GM10248 (cell line): ENCODE measurements around the gene BCL7C.

ENCODE experiments used
- CTCF ChIA-PET: fragments of 300-600 bp; sonication (Branson Sonifier 250); formaldehyde crosslinking; extraction: SDS; loops from one replicate; lab custom pipeline; 2021; ENCODE audit warnings: antibody characterized with exemption; lab: Yijun Ruan, JAX
- POLR2A ChIA-PET: fragments of 350-650 bp; sonication (Branson Sonifier 250); formaldehyde crosslinking; extraction: SDS; loops from one replicate; lab custom pipeline; 2020; ENCODE audit warnings: antibody characterized with exemption; lab: Yijun Ruan, JAX
- DNase-seq: peaks from one replicate; pipeline ENCODE4 v3.0.0; 2012; ENCODE audit errors: extremely low spot score
- TF ChIP-seq, protein P1 (sequence below): IDR thresholded peaks from 2 replicates; pipeline ENCODE4 v1.5.1; 2012; ENCODE audit warnings: mild to moderate bottlenecking, low read depth; ENCODE audit errors: extremely low read depth, missing control alignments, control extremely low read depth

BCL7C gene

GRCh38 chr16:30931068-30931650 lies 37.3 kb upstream of the BCL7C start:
- DNase-seq: no peak
- CTCF ChIA-PET: interaction anchor here (1.5 kb wide), 2 partner anchors 10 to 11 kb away, joined by 10 to 17 read pairs; no protein-coding TSS in a partner anchor
- POLR2A ChIA-PET: no interaction called here
- TF ChIP-seq, protein P1, sequence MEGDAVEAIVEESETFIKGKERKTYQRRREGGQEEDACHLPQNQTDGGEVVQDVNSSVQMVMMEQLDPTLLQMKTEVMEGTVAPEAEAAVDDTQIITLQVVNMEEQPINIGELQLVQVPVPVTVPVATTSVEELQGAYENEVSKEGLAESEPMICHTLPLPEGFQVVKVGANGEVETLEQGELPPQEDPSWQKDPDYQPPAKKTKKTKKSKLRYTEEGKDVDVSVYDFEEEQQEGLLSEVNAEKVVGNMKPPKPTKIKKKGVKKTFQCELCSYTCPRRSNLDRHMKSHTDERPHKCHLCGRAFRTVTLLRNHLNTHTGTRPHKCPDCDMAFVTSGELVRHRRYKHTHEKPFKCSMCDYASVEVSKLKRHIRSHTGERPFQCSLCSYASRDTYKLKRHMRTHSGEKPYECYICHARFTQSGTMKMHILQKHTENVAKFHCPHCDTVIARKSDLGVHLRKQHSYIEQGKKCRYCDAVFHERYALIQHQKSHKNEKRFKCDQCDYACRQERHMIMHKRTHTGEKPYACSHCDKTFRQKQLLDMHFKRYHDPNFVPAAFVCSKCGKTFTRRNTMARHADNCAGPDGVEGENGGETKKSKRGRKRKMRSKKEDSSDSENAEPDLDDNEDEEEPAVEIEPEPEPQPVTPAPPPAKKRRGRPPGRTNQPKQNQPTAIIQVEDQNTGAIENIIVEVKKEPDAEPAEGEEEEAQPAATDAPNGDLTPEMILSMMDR: no peak

DNA sequence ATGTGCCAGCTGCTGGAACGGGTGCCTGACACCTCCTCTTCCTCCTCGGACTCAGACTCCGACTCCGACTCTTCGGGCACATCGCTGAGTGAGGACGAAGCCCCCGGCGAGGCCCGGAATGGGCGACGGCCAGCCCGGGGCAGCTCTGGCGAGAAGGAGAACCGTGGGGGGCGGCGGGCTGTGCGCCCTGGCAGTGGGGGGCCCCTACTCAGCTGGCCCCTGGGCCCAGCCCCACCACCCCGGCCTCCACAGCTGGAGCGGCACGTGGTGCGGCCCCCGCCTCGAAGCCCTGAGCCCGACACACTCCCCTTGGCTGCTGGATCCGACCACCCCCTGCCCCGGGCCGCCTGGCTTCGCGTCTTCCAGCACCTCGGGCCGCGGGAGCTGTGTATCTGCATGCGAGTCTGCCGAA lies 36.3 kb upstream of the BCL7C start:
- CTCF ChIA-PET: interaction anchor here (1.5 kb wide), 1 partner anchor 12 kb away, joined by 10 read pairs; no protein-coding TSS in a partner anchor
- TF ChIP-seq, protein P1: no peak
- no peak for DNase-seq
- POLR2A ChIA-PET: no interaction called here

DNA sequence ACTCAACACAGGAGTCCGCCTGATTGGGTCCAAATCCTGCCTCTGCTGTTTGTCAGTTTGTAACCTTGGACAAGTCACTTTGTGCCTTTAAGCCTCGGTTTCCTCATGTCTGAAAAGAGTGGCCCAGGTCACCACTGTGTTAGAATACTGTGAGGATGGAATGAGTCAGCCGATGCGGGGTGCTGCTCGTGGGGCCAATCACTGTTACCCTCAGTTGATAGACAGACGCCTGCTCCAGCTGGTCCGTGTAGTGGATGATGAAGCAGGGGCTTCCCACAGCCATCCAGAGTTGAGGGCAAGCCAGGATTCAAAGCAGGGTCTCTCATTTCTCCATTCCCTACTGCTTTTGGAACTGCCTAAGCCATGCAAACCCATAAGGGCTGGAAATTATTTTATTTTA lies 35.3 kb upstream of the BCL7C start:
- ChIA-PET POLR2A (no interaction called here), CTCF (interaction anchor here (0.6 to 1.0 kb wide), 3 partner anchors 8 to 12 kb away, joined by 3 read pairs; no protein-coding TSS in a partner anchor)
- TF ChIP-seq, protein P1: no peak
- DNase-seq: no peak

- TF ChIP-seq, protein P1: no peak
- ChIA-PET POLR2A (interaction anchor here (0.5 kb wide), 1 partner anchor 256 kb away, joined by 6 read pairs; no protein-coding TSS in a partner anchor), CTCF (interaction anchor here (0.6 to 4.2 kb wide), 5 partner anchors 7 to 13 kb away, joined by 3 to 20 read pairs (median 3); no protein-coding TSS in a partner anchor)
- DNase-seq: no peak
These were observed 34.5 kb upstream of the BCL7C start for GRCh38 chr16:30928390-30928789.

DNA sequence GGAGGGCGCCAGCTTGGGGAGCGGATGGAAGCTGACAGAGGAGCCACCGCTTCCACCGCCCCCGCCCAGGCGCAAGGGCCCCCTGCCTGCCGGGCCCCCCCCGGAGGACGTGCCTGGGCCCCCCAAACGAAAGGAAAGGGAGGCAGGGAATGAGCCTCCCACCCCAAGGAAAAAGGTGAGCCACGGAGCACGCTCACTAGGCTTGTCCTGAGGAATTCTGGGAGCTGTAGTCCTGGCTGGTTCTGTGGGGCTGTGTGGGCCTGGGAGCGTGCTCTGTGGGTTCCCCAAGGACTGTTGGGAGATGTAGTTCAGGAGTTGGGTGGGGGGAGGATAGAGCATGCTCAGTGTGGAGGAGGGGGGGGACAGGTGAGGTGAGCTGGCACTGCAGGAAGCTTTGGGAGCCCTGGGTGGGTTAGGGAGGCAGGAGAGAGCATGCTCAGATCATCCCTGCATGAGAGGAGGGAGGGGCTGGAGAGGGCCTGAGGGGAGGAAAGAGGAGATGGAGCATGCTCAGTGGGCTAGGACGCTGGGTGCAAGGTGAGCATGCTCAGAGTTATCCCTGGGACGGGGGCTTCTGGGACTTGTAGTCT lies 34.0 kb upstream of the BCL7C start:
- DNase-seq: no peak
- POLR2A ChIA-PET: interaction anchor here (0.5 kb wide), 1 partner anchor 256 kb away, joined by 6 read pairs; no protein-coding TSS in a partner anchor

More for the DNA sequence above, 34.0 kb upstream of the BCL7C start:
- CTCF ChIA-PET: interaction anchor here (1.3 to 4.2 kb wide), 5 partner anchors 8 to 234 kb away, joined by 4 to 20 read pairs (median 5); no protein-coding TSS in a partner anchor
- TF ChIP-seq, protein P1: no peak
